ENCODE results near the gene CDC37L1.

- TF ChIP-seq CTCF (IDR thresholded peaks at IDR 0.05; ENCODE audit: low read depth, low read length): no peak
- no peak for TF ChIP-seq EZH2phosphoT487 (IDR thresholded peaks at IDR 0.05; ENCODE audit: low read depth)
Observed at GRCh38 chr9:4639420-4639819, 39.9 kb upstream of the CDC37L1 start.

Measured in OCI-LY3 (cell line).